Activated CD8-positive, alpha-beta T cell treated with anti-CD3 and anti-CD28 coated beads for 36 hours (primary cell): ENCODE measurements around the gene CD209. TPM values are rescaled to one million over a fixed set of nuclear protein-coding genes. Genes with fewer than 3 reads are reported as not detected.

Experiments
- ATAC-seq: fragments of 200-7000 bp; cut with Tn5 transposase; one replicate; pipeline ENCODE4 v1.10.0; 2021; ENCODE audit warnings: mild to moderate bottlenecking, moderate library complexity
- CTCF ChIA-PET: fragments of 350-600 bp; sonication (Branson Sonifier 250); formaldehyde crosslinking; loops from one replicate; lab custom pipeline; 2021; ENCODE audit warnings: antibody characterized with exemption; lab: Charles Lee
- POLR2A ChIA-PET: fragments of 350-600 bp; sonication (Branson Sonifier 250); formaldehyde crosslinking; loops from one replicate; lab custom pipeline; 2021; ENCODE audit warnings: antibody characterized with exemption; lab: Charles Lee
- DNase-seq: peaks from one replicate; pipeline ENCODE4 v3.0.0-alpha.2; 2020
- H3K27ac Mint-ChIP-seq: one replicate; pipeline ENCODE4 v1.8.0; 2021; ENCODE audit warnings: mild to moderate bottlenecking, mixed read lengths
- H3K27me3 Mint-ChIP-seq: one replicate; pipeline ENCODE4 v1.8.0; 2021; ENCODE audit warnings: mixed read lengths
- H3K36me3 Mint-ChIP-seq: one replicate; pipeline ENCODE4 v1.8.0; 2021; ENCODE audit warnings: low read depth, mixed read lengths
- H3K4me1 Mint-ChIP-seq: one replicate; pipeline ENCODE4 v1.8.0; 2021; ENCODE audit warnings: low read depth, mixed read lengths
- H3K4me3 Mint-ChIP-seq: one replicate; pipeline ENCODE4 v1.8.0; 2021; ENCODE audit warnings: mild to moderate bottlenecking, moderate library complexity, mixed read lengths
- H3K9me3 Mint-ChIP-seq: one replicate; pipeline ENCODE4 v1.8.0; 2021; ENCODE audit warnings: mixed read lengths
- CTCF ChIP-seq: fragments of 200-600 bp; IDR thresholded peaks from one replicate; pipeline ENCODE4 v1.8.0; 2022; ENCODE audit warnings: antibody characterized with exemption, mild to moderate bottlenecking
- intact Hi-C: fragments of 100-400 bp; cut with micrococcal nuclease; formaldehyde crosslinking; loops from one replicate; pipeline ENCODE4 v1.10.0; 2022
- total RNA-seq, 2 experiments: library from RNA; stranded (reverse); gene quantifications; one replicate each; pipeline ENCODE4 v1.2.3, GENCODE V29; 2021

CD209 gene
- total RNA-seq, 2 experiments from 2014 or later = not detected

GRCh38 chr19:7718668-7719067 lies 28.7 kb downstream of the CD209 start:
- intact Hi-C loops = no loop called here
- H3K27ac Mint-ChIP-seq = peak overlapping the region; percentile 76

GRCh38 chr19:7716762-7717161 lies 30.6 kb downstream of the CD209 start:
- no peak for ATAC-seq
- intact Hi-C loops = no loop called here
- Mint-ChIP-seq H3K9me3 (peaks cover 7% of the 10 kb centered on the region), H3K4me1 (peaks cover 16% of the 10 kb centered on the region), H3K36me3 (no peaks in the 10 kb centered on the region), H3K4me3 (no peak overlapping the region), H3K27me3 (no peaks in the 10 kb centered on the region), H3K27ac (no peak overlapping the region)
- TF ChIP-seq CTCF = no peak
- CTCF ChIA-PET = no interaction called here
- no peak for DNase-seq
- POLR2A ChIA-PET = interaction anchor here (1.0 kb wide), 1 partner anchor 31 kb away, joined by 3 read pairs; the partner anchor contains the start of gene CD209

More at GRCh38 chr19:7718668-7719067, 28.7 kb downstream of the CD209 start:
- peaks cover 16% of the 10 kb centered on the region for H3K4me1 Mint-ChIP-seq
- no peak for TF ChIP-seq CTCF
- ATAC-seq (peak; percentile 78), DNase-seq (peak; percentile 37)
- ChIA-PET CTCF (interaction anchor here (0.7 to 1.5 kb wide), 2 partner anchors 38 to 150 kb away, joined by 3 to 6 read pairs; partner anchors contain the start of gene TRAPPC5), POLR2A (interaction anchor here (0.7 kb wide), 1 partner anchor 643 kb away, joined by 3 read pairs; no protein-coding TSS in a partner anchor)
- no peaks in the 10 kb centered on the region for H3K27me3 Mint-ChIP-seq
- no peaks in the 10 kb centered on the region for H3K36me3 Mint-ChIP-seq
- no peak overlapping the region for H3K4me3 Mint-ChIP-seq
- H3K9me3 Mint-ChIP-seq = peaks cover 7% of the 10 kb centered on the region

- CTCF ChIA-PET = no interaction called here
- TF ChIP-seq CTCF = no peak
- ATAC-seq (no peak), DNase-seq (no peak)
- Mint-ChIP-seq H3K27me3 (no peaks in the 10 kb centered on the region), H3K27ac (no peak overlapping the region), H3K36me3 (no peaks in the 10 kb centered on the region), H3K4me3 (no peak overlapping the region), H3K4me1 (peaks cover 16% of the 10 kb centered on the region), H3K9me3 (peaks cover 7% of the 10 kb centered on the region)
- POLR2A ChIA-PET = no interaction called here
- intact Hi-C loops = no loop called here
Observed at GRCh38 chr19:7715671-7716070, 31.7 kb downstream of the CD209 start.

- no peak for DNase-seq
- Mint-ChIP-seq H3K27me3 (no peaks in the 10 kb centered on the region), H3K27ac (no peak overlapping the region), H3K4me3 (no peak overlapping the region), H3K36me3 (peaks cover 1% of the 10 kb centered on the region), H3K9me3 (no peaks in the 10 kb centered on the region), H3K4me1 (peaks cover 25% of the 10 kb centered on the region)
- ChIA-PET POLR2A (no interaction called here), CTCF (no interaction called here)
- TF ChIP-seq CTCF = no peak
- intact Hi-C loops = no loop called here
- ATAC-seq = no peak
Observed at GRCh38 chr19:7710616-7711015, 36.7 kb downstream of the CD209 start.

- POLR2A ChIA-PET = no interaction called here
- DNase-seq (no peak), ATAC-seq (no peak)
- Mint-ChIP-seq H3K36me3 (peaks cover 1% of the 10 kb centered on the region), H3K4me3 (no peak overlapping the region), H3K9me3 (no peaks in the 10 kb centered on the region), H3K27ac (no peak overlapping the region), H3K4me1 (peaks cover 32% of the 10 kb centered on the region), H3K27me3 (no peaks in the 10 kb centered on the region)
- no peak for TF ChIP-seq CTCF
- intact Hi-C loops = loop anchor here (10.0 kb wide), 1 partner anchor 65 kb away; no protein-coding TSS in a partner anchor
- CTCF ChIA-PET = no interaction called here
Observed at GRCh38 chr19:7709932-7710460, 37.3 kb downstream of the CD209 start.
